Measurements from ENCODE around the gene OR5K4. TPM values are rescaled to one million over a fixed set of nuclear protein-coding genes. Genes with fewer than 3 reads are reported as not detected.

The OR5K4 gene
- total and polyA plus RNA-seq, 2 experiments from 2014 or later = not detected

DNA sequence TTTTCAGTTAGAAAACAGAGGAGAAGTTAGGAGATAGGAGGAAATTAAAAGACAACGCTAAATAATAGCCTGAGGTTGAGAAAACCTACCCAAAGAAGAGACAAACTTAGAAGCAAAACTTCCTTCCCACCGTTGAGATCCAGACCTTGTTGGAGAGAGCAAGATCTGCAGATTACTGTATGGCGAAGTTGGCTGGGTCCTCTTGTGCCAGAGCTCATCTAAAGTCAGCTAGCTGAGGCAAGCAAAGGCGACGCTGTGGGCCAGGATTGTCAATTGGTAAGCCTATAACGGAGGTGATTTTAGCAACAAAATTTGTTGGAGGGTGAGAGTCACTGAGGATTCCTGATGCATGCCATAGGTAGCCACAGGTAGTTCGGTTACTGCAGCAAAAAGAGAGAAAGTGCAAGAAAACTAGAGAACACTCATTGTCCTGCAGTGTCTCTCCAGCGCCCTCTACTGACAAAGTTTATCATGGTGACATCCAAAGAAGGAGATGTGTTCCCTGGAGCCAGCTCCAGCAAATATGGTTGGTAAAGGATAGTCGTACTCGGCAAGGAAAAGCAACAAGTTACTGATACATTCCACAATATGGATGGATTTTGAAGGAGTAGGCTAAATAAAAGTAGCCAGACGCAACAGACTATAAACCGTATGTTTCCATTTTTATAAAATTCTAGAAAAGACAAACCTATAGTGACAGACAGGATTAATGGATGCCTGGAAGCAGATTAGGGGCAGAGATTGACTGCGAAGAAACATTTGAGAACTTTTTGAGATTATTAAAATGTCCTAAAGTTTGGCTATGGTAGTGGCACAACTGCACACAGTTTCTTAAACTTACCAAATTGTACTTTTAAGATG, 9.8 kb upstream of the OR5K4 start:
- Histone ChIP-seq H3K4me2 (no peak overlapping the region), H3K9me2 (ENCODE audit: insufficient read depth) (no peaks in the 10 kb centered on the region), H3F3A (replicated peaks; ENCODE audit: low read depth) (no peaks in the 10 kb centered on the region), H3K4me3 (no peak overlapping the region), H3K79me2 (replicated peaks; ENCODE audit: insufficient read depth) (no peaks in the 10 kb centered on the region), H4K20me1 (replicated peaks; ENCODE audit: insufficient read depth) (no peaks in the 10 kb centered on the region), H3K27me3 (ENCODE audit: insufficient read depth) (no peaks in the 10 kb centered on the region), H3K36me3 (ENCODE audit: insufficient read depth) (no peaks in the 10 kb centered on the region), H3K27ac (ENCODE audit: low read depth) (no peak overlapping the region), H3K4me1 (ENCODE audit: insufficient read depth) (no peaks in the 10 kb centered on the region), H2AFZ (peak overlapping the region; percentile 87; the same call in 1 of the 2 replicates)
- Mint-ChIP-seq H3K27me3 (ENCODE audit: insufficient read depth, low read depth, poor library complexity) (peaks cover 2% of the 10 kb centered on the region), H3K4me1 (no peaks in the 10 kb centered on the region; the same call in 1 of the 3 replicates), H3K27ac (no peak overlapping the region), H3K4me3 (no peak overlapping the region), H3K9me3 (no peaks in the 10 kb centered on the region), H3K36me3 (ENCODE audit: low read depth) (no peaks in the 10 kb centered on the region)
- ATAC-seq (peak; percentile 95), DNase-seq (ENCODE audit: low spot score) (peak; percentile 95)
- TF ChIP-seq, protein P1, sequence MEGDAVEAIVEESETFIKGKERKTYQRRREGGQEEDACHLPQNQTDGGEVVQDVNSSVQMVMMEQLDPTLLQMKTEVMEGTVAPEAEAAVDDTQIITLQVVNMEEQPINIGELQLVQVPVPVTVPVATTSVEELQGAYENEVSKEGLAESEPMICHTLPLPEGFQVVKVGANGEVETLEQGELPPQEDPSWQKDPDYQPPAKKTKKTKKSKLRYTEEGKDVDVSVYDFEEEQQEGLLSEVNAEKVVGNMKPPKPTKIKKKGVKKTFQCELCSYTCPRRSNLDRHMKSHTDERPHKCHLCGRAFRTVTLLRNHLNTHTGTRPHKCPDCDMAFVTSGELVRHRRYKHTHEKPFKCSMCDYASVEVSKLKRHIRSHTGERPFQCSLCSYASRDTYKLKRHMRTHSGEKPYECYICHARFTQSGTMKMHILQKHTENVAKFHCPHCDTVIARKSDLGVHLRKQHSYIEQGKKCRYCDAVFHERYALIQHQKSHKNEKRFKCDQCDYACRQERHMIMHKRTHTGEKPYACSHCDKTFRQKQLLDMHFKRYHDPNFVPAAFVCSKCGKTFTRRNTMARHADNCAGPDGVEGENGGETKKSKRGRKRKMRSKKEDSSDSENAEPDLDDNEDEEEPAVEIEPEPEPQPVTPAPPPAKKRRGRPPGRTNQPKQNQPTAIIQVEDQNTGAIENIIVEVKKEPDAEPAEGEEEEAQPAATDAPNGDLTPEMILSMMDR (conservative IDR thresholded peaks at IDR 0.05; ENCODE audit: low read depth in 2 of 2) = peak; percentile 92 to 94
- TF ChIP-seq CREB1 (CRISPR knock-in tag; IDR thresholded peaks at IDR 0.05; ENCODE audit: low read depth) (peak; percentile 27; the same call in 1 of the 2 replicates), ZNF114 (CRISPR knock-in tag; IDR thresholded peaks at IDR 0.05) (no peak)
- TF ChIP-seq, protein P2, sequence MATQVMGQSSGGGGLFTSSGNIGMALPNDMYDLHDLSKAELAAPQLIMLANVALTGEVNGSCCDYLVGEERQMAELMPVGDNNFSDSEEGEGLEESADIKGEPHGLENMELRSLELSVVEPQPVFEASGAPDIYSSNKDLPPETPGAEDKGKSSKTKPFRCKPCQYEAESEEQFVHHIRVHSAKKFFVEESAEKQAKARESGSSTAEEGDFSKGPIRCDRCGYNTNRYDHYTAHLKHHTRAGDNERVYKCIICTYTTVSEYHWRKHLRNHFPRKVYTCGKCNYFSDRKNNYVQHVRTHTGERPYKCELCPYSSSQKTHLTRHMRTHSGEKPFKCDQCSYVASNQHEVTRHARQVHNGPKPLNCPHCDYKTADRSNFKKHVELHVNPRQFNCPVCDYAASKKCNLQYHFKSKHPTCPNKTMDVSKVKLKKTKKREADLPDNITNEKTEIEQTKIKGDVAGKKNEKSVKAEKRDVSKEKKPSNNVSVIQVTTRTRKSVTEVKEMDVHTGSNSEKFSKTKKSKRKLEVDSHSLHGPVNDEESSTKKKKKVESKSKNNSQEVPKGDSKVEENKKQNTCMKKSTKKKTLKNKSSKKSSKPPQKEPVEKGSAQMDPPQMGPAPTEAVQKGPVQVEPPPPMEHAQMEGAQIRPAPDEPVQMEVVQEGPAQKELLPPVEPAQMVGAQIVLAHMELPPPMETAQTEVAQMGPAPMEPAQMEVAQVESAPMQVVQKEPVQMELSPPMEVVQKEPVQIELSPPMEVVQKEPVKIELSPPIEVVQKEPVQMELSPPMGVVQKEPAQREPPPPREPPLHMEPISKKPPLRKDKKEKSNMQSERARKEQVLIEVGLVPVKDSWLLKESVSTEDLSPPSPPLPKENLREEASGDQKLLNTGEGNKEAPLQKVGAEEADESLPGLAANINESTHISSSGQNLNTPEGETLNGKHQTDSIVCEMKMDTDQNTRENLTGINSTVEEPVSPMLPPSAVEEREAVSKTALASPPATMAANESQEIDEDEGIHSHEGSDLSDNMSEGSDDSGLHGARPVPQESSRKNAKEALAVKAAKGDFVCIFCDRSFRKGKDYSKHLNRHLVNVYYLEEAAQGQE (IDR thresholded peaks at IDR 0.05; ENCODE audit: unreplicated experiment) = no peak

DNA sequence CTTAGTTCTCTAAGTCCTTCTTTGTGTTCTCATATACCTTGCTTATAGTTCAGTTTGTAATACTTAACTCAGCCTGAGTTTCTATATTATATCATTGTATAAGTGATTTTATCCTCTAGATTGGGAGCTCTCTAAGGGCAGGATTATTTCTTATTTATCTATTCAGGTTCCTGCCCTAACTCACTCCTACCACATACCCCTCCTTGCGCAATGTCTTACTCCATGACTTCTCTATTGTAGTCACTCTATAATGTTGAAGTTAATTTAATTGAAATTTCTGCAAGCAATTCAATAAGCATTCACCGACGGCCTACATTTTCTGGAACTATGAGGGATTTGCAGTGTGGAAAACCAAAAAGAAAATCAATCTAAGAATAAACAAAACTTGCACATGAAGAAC, 3.6 kb upstream of the OR5K4 start:
- no peak overlapping the region for H3K27ac Mint-ChIP-seq
- no peaks in the 10 kb centered on the region for H3K9me2 ChIP-seq (ENCODE audit: insufficient read depth)
- no peak overlapping the region for H3K4me2 ChIP-seq
- no peak overlapping the region for H3K4me3 ChIP-seq
- no peaks in the 10 kb centered on the region for H3K27me3 Mint-ChIP-seq (ENCODE audit: insufficient read depth, low read depth, poor library complexity)
- H2AFZ ChIP-seq = no peak overlapping the region
- H3K9me3 Mint-ChIP-seq = no peaks in the 10 kb centered on the region
- no peaks in the 10 kb centered on the region for H3K79me2 ChIP-seq (replicated peaks; ENCODE audit: insufficient read depth)
- DNase-seq (ENCODE audit: low spot score) = no peak
- H3F3A ChIP-seq (replicated peaks; ENCODE audit: low read depth) = no peaks in the 10 kb centered on the region
- no peaks in the 10 kb centered on the region for H3K36me3 ChIP-seq (ENCODE audit: insufficient read depth)
- H4K20me1 ChIP-seq (replicated peaks; ENCODE audit: insufficient read depth) = no peaks in the 10 kb centered on the region
- H3K27ac ChIP-seq (ENCODE audit: low read depth) = no peak overlapping the region
- ATAC-seq = no peak
- H3K4me1 ChIP-seq (ENCODE audit: insufficient read depth) = 0 out of 2 replicates have a peak, but pooled peaks cover 4% of the 10 kb centered on the region
- H3K27me3 ChIP-seq (ENCODE audit: insufficient read depth) = no peaks in the 10 kb centered on the region
- H3K4me1 Mint-ChIP-seq = no peaks in the 10 kb centered on the region
- no peaks in the 10 kb centered on the region for H3K36me3 Mint-ChIP-seq (ENCODE audit: low read depth)
- H3K4me3 Mint-ChIP-seq = no peak overlapping the region
- TF ChIP-seq STAT1 (IDR thresholded peaks at IDR 0.05; ENCODE audit: unreplicated experiment) (no peak), NANOG (IDR thresholded peaks at IDR 0.05; ENCODE audit: borderline replicate concordance) (no peak), ZNF114 (CRISPR knock-in tag; IDR thresholded peaks at IDR 0.05) (no peak), EZH2 (IDR thresholded peaks at IDR 0.05; ENCODE audit: low read depth, unreplicated experiment) (no peak), JUNB (IDR thresholded peaks at IDR 0.05; ENCODE audit: unreplicated experiment) (no peak), POLR2AphosphoS5 (IDR thresholded peaks at IDR 0.05; ENCODE audit: low read depth) (no peak), CREB1 (CRISPR knock-in tag; IDR thresholded peaks at IDR 0.05; ENCODE audit: low read depth) (no peak)
- TF ChIP-seq, protein P1 (conservative IDR thresholded peaks at IDR 0.05; ENCODE audit: low read depth in 2 of 2) = no peak
- TF ChIP-seq, protein P2 (IDR thresholded peaks at IDR 0.05; ENCODE audit: unreplicated experiment) = no peak
